Measurements from ENCODE around the gene NECTIN3. TPM values are rescaled to one million over a fixed set of nuclear protein-coding genes. Genes with fewer than 3 reads are reported as not detected.

The NECTIN3 gene
- total RNA-seq, 1 donor from 2014 or later, result 3.0 TPM

- DNase-seq, result no peak
- peaks cover 10% of the 10 kb centered on the region for H3K36me3 Mint-ChIP-seq (ENCODE audit: low read depth)
- peaks cover 37% of the 10 kb centered on the region for H3K4me1 Mint-ChIP-seq
- H3K27me3 Mint-ChIP-seq, result no peaks in the 10 kb centered on the region
- intact Hi-C loops (cut with micrococcal nuclease), result no loop called here
- H3K4me3 Mint-ChIP-seq, result no peak overlapping the region
- H3K9me3 Mint-ChIP-seq, result peaks cover 31% of the 10 kb centered on the region
- H3K27ac Mint-ChIP-seq, result no peak overlapping the region
Observed at GRCh38 chr3:111241960-111242359, 170.3 kb downstream of the NECTIN3 start.

All from activated CD4-positive, alpha-beta T cell treated with anti-CD3 and anti-CD28 coated beads, Interleukin-2, amount 10 ng/mL, durations not matched to agents 24 days and 14 days (primary cell).